ENCODE results near the gene LMOD3. TPM values are rescaled to one million over a fixed set of nuclear protein-coding genes. Genes with fewer than 3 reads are reported as not detected.

The LMOD3 gene
- total RNA-seq, 1 donor from 2014 or later: not detected

DNA sequence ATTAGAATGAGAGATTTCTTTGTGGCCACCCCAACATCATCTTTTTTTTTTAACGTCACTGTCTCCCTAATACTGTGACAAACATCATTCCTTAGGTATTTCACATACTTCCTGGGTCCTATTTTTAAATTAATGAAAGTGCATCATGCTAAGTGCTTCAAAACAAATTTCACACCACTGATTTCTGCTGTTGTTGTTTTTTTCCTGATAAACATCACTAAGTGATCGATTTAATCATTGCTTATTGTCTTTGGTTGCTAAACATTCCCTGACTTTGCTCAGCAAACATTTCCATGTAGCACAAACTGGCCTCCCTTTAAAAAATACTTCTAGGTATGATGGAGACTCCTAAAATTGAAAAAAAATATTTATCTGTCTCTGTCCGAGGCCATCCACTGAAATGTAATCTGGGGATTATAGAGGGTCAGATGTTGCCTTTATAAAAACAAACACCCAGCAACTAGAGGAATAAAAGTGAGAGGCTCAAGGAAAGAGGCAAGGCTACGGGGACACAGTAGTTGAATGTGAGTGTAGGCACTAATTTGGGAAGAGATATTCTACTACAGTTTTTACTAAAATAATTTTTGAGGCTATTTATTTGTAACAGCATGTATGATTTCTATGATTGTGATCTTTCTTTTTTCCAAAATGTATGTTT is 20.5 kb upstream of the LMOD3 start:
- H3K9me3 Mint-ChIP-seq: no peaks in the 10 kb centered on the region
- DNase-seq (ENCODE audit: low spot score): no peak
- H3K4me1 Mint-ChIP-seq (ENCODE audit: low read depth): no peaks in the 10 kb centered on the region
- no peak overlapping the region for H3K27ac Mint-ChIP-seq
- no peaks in the 10 kb centered on the region for H3K36me3 Mint-ChIP-seq (ENCODE audit: low read depth)
- intact Hi-C loops (cut with micrococcal nuclease): no loop called here
- H3K27me3 Mint-ChIP-seq (ENCODE audit: insufficient read depth): peaks cover 26% of the 10 kb centered on the region
- no peak overlapping the region for H3K4me3 Mint-ChIP-seq

DNA sequence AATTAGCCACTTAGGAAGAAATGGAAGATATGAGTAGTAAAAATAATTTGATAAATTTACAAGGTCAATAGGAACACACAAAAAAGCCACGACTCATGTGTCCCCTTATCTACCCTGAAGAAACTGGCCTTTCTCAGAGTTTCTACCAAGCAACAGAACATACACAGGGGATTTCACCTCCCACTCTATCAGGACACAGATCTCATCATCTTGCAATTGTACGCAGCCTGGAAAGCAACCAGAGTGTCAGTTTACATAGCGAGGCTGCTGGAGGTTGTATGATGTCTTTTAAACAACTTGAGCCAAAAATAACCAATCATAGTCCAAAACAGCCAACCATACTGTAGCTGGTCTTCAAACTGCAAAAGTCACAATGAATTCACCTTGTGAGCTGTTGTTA is 19.7 kb upstream of the LMOD3 start:
- Mint-ChIP-seq H3K4me3 (no peak overlapping the region), H3K27me3 (ENCODE audit: insufficient read depth) (peaks cover 31% of the 10 kb centered on the region), H3K36me3 (ENCODE audit: low read depth) (no peaks in the 10 kb centered on the region), H3K9me3 (no peaks in the 10 kb centered on the region), H3K4me1 (ENCODE audit: low read depth) (no peaks in the 10 kb centered on the region), H3K27ac (no peak overlapping the region)
- intact Hi-C loops (cut with micrococcal nuclease): no loop called here
- DNase-seq (ENCODE audit: low spot score): no peak

DNA sequence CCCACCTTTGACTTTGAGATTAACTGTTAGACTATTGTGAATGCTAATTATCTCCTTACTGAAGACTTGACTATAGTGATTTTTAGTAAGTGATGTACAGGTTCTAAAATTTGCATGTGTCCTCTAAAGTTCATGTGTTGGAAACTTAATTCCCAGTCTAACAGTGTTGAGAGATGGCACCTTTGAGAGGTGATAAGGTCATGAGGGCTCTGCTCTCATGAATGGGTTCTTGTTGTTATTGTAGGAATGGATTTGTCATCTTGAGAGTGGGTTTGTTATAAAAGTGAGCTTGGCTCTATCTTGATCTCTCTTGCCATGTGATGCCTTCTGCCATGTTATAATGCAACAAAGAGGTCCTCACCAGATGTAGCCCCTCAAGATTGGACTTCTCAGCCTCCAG is 18.9 kb upstream of the LMOD3 start:
- Mint-ChIP-seq H3K4me3 (no peak overlapping the region), H3K27ac (no peak overlapping the region), H3K9me3 (no peaks in the 10 kb centered on the region), H3K36me3 (ENCODE audit: low read depth) (no peaks in the 10 kb centered on the region), H3K27me3 (ENCODE audit: insufficient read depth) (peaks cover 34% of the 10 kb centered on the region), H3K4me1 (ENCODE audit: low read depth) (no peaks in the 10 kb centered on the region)
- intact Hi-C loops (cut with micrococcal nuclease): no loop called here
- no peak for DNase-seq (ENCODE audit: low spot score)

DNA sequence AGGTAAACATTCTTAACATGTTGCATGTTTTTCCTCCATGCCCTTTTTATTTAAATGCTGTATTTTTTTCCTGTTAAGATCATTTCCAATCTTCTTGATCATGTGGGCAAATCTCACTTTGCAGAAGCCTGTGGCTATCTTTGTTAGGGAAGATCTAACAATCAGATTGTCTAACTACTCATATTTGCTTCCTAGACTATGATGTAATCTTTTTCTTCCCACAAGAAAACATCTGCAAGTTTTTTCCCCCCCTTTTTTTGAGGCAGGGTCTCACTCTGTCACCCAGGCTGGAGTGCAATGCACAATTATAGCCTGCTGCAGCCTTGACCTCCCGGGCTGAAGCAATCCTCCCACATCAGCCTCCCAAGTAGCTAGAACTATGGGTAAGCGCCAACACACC is 15.0 kb upstream of the LMOD3 start:
- Mint-ChIP-seq H3K27me3 (ENCODE audit: insufficient read depth) (peaks cover 35% of the 10 kb centered on the region), H3K9me3 (no peaks in the 10 kb centered on the region), H3K4me3 (no peak overlapping the region), H3K4me1 (ENCODE audit: low read depth) (no peaks in the 10 kb centered on the region), H3K27ac (no peak overlapping the region), H3K36me3 (ENCODE audit: low read depth) (no peaks in the 10 kb centered on the region)
- no peak for DNase-seq (ENCODE audit: low spot score)
- intact Hi-C loops (cut with micrococcal nuclease): no loop called here

DNA sequence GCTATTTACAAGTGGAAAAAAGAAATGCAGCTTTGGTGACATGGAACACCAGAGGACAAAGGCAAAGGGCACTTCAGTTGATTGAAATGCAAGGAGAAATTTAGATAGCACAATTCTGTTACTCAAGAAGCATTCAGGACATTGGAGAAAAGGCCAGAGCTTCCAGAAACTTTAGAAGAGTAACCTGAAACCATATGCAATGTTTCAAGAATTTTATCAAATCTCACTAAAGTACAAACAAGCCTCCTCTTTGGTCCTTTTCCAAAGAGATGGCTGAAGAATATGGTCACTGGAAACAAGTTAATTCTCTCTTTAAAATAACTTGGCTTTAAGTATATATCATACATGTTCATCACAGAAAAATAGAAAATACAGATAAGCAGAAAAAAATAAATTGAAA is 14.6 kb upstream of the LMOD3 start:
- peaks cover 32% of the 10 kb centered on the region for H3K27me3 Mint-ChIP-seq (ENCODE audit: insufficient read depth)
- H3K9me3 Mint-ChIP-seq: no peaks in the 10 kb centered on the region
- intact Hi-C loops (cut with micrococcal nuclease): no loop called here
- H3K4me3 Mint-ChIP-seq: no peak overlapping the region
- no peak overlapping the region for H3K27ac Mint-ChIP-seq
- no peak for DNase-seq (ENCODE audit: low spot score)
- no peaks in the 10 kb centered on the region for H3K4me1 Mint-ChIP-seq (ENCODE audit: low read depth)
- no peaks in the 10 kb centered on the region for H3K36me3 Mint-ChIP-seq (ENCODE audit: low read depth)

DNA sequence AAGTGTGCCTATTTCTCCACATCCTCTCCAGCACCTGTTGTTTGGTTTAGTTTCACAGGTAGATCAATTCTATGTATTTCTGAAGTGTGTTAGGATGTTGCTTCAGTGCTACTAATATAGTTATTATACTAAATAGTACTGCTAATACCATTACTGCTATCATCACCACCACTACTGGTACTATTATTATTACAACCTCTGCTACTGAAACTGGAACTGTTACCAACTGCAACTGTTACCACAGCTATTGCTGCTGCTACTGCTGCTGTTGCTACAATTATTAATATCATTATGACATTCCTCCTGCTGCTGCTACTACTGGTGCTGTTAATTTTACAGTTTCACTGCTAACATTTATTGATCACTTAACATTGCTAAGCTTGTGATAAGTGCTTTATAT is 8.3 kb upstream of the LMOD3 start:
- intact Hi-C loops (cut with micrococcal nuclease): no loop called here
- H3K27me3 Mint-ChIP-seq (ENCODE audit: insufficient read depth): peaks cover under 1% of the 10 kb centered on the region
- H3K36me3 Mint-ChIP-seq (ENCODE audit: low read depth): peaks cover 1% of the 10 kb centered on the region
- no peaks in the 10 kb centered on the region for H3K9me3 Mint-ChIP-seq
- no peak overlapping the region for H3K27ac Mint-ChIP-seq
- no peaks in the 10 kb centered on the region for H3K4me1 Mint-ChIP-seq (ENCODE audit: low read depth)
- DNase-seq (ENCODE audit: low spot score): no peak
- no peak overlapping the region for H3K4me3 Mint-ChIP-seq

DNA sequence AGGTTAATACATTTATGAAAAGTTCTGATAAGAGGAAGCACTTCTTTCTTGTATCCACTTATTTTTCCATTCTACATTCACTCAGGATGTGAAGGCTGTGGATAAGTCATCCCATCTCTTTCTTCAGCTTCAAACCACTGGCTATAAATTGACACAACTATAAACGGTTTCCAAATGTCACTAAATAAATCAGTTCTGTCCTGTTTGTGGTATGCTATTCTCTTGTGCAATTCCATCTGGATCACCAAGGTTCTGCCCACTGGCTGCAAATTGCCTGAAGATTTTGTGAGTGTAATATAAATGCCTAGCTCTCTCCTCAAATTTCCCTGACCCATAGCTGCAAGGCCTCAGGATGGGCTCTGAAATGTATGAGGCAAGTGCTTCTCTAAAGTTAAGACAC is 7.1 kb upstream of the LMOD3 start:
- intact Hi-C loops (cut with micrococcal nuclease): no loop called here
- no peak for DNase-seq (ENCODE audit: low spot score)
- Mint-ChIP-seq H3K9me3 (no peaks in the 10 kb centered on the region), H3K4me1 (ENCODE audit: low read depth) (no peaks in the 10 kb centered on the region), H3K36me3 (ENCODE audit: low read depth) (peaks cover 1% of the 10 kb centered on the region), H3K4me3 (no peak overlapping the region), H3K27ac (no peak overlapping the region), H3K27me3 (ENCODE audit: insufficient read depth) (no peaks in the 10 kb centered on the region)

DNA sequence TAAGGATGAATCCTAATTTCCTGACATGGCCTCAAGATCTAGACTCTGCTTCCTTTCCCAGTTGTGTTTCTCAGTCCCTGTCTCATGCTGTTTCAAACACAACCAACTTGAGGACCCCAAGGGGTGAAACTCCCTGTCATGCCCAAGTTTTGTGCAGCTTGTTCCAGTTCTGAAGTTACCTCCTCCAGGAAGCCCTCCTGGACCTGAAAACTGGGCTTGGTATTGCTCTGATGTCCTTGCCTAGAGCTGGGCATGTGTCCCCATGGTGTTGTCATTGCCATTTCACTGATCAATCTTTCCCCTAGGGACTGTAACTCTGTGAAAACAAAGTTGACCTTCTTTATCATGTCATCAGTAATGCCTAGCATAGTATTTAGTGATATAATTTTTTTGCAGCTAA is 6.1 kb upstream of the LMOD3 start:
- no peaks in the 10 kb centered on the region for H3K9me3 Mint-ChIP-seq
- peaks cover 4% of the 10 kb centered on the region for H3K27me3 Mint-ChIP-seq (ENCODE audit: insufficient read depth)
- DNase-seq (ENCODE audit: low spot score): no peak
- peaks cover 1% of the 10 kb centered on the region for H3K36me3 Mint-ChIP-seq (ENCODE audit: low read depth)
- H3K4me3 Mint-ChIP-seq: no peak overlapping the region
- intact Hi-C loops (cut with micrococcal nuclease): no loop called here
- H3K27ac Mint-ChIP-seq: no peak overlapping the region
- no peaks in the 10 kb centered on the region for H3K4me1 Mint-ChIP-seq (ENCODE audit: low read depth)

DNA sequence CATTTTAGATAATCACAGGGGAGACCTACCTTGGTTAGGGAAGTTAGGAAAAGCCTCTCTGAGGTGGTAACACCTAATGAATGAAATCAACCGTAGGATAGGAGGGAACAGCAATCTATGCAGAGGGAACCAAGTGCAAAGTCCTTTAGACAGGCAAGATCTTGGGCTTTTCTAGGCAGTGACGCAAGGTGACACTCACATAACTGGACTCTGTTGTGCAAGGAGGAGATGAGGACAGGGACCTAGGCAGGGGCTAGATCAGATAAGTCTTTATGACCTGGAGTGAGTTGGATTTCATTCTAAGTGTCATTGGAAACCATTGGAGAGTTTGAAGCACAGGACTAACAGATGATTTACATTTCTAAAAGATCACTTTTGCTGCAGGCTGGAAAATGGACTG is 4.6 kb upstream of the LMOD3 start:
- intact Hi-C loops (cut with micrococcal nuclease): no loop called here
- no peak overlapping the region for H3K27ac Mint-ChIP-seq
- peaks cover 1% of the 10 kb centered on the region for H3K36me3 Mint-ChIP-seq (ENCODE audit: low read depth)
- no peaks in the 10 kb centered on the region for H3K9me3 Mint-ChIP-seq
- no peak overlapping the region for H3K4me3 Mint-ChIP-seq
- no peak for DNase-seq (ENCODE audit: low spot score)
- H3K27me3 Mint-ChIP-seq (ENCODE audit: insufficient read depth): peaks cover 4% of the 10 kb centered on the region
- H3K4me1 Mint-ChIP-seq (ENCODE audit: low read depth): no peaks in the 10 kb centered on the region

DNA sequence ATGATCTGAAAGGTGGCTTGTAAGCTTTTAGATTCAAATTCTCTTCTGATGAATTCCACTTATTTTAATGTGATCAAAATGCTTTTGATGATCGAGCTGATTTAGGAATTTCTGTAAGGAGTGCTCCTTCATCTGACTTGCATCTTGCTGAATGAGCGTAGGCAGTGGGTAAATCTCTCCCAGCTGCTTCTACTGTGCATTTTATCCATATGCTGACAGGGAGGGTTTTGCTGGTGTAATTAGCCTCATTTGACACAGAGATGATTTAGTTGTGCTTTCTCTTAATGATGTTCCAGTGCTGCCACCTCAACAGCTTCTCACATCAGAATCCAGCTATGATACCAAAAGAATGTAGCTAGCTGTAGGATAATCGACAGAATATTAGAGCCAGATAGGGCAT is 3.8 kb upstream of the LMOD3 start:
- peaks cover under 1% of the 10 kb centered on the region for H3K4me1 Mint-ChIP-seq (ENCODE audit: low read depth)
- intact Hi-C loops (cut with micrococcal nuclease): no loop called here
- H3K4me3 Mint-ChIP-seq: no peak overlapping the region
- H3K9me3 Mint-ChIP-seq: no peaks in the 10 kb centered on the region
- no peak for DNase-seq (ENCODE audit: low spot score)
- peaks cover 7% of the 10 kb centered on the region for H3K27me3 Mint-ChIP-seq (ENCODE audit: insufficient read depth)
- no peaks in the 10 kb centered on the region for H3K36me3 Mint-ChIP-seq (ENCODE audit: low read depth)
- H3K27ac Mint-ChIP-seq: no peak overlapping the region

DNA sequence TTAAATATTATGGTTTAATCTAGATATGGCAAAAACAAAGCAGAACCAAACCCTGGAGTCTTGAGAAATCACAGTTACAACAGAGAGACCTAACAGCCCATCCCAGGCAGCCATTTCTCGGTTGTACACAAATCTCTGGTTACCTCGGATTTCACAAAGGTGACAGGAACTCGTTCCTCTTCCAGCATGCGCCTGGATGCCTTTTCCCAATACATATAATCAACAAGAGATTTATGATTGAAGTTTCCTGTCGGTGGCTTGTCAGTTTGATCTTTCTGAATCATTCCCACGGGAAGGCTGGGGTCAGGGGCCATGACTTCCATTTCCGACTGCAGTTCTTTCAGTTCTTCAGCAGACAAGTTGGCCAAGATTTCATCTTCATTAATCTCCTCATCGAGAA is 445 bp downstream of the LMOD3 start:
- intact Hi-C loops (cut with micrococcal nuclease): loop anchor here (1.0 to 5.0 kb wide), 6 partner anchors 39 to 825 kb away; no protein-coding TSS in a partner anchor
- Mint-ChIP-seq H3K4me3 (no peak overlapping the region), H3K4me1 (ENCODE audit: low read depth) (peaks cover 7% of the 10 kb centered on the region), H3K27ac (no peak overlapping the region), H3K36me3 (ENCODE audit: low read depth) (no peaks in the 10 kb centered on the region), H3K27me3 (ENCODE audit: insufficient read depth) (peaks cover 7% of the 10 kb centered on the region), H3K9me3 (no peaks in the 10 kb centered on the region)
- no peak for DNase-seq (ENCODE audit: low spot score)

DNA sequence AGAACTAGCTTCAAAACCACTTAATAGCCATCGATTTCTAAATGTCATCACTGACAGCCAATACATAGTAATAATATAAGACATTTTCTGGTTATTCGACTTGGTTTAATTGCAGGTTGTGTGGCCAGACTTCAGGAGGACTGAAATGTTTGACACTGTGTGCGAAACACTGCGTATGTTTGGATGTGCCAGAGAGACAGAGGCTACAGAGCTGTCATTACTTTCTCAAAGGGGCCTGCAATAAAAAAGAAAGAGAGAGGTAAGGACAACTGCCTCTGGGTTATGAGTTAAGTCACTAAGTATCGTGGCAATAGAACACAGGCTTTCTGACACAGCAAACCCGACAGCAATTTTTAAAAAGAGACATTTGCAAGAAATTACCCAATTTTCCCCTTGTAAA is 882 bp downstream of the LMOD3 start:
- intact Hi-C loops (cut with micrococcal nuclease): loop anchor here (1.0 to 5.0 kb wide), 6 partner anchors 40 to 826 kb away; no protein-coding TSS in a partner anchor
- H3K36me3 Mint-ChIP-seq (ENCODE audit: low read depth): no peaks in the 10 kb centered on the region
- no peak overlapping the region for H3K4me3 Mint-ChIP-seq
- H3K4me1 Mint-ChIP-seq (ENCODE audit: low read depth): peaks cover 7% of the 10 kb centered on the region
- no peak overlapping the region for H3K27ac Mint-ChIP-seq
- H3K27me3 Mint-ChIP-seq (ENCODE audit: insufficient read depth): peaks cover 7% of the 10 kb centered on the region
- DNase-seq (ENCODE audit: low spot score): no peak
- no peaks in the 10 kb centered on the region for H3K9me3 Mint-ChIP-seq

DNA sequence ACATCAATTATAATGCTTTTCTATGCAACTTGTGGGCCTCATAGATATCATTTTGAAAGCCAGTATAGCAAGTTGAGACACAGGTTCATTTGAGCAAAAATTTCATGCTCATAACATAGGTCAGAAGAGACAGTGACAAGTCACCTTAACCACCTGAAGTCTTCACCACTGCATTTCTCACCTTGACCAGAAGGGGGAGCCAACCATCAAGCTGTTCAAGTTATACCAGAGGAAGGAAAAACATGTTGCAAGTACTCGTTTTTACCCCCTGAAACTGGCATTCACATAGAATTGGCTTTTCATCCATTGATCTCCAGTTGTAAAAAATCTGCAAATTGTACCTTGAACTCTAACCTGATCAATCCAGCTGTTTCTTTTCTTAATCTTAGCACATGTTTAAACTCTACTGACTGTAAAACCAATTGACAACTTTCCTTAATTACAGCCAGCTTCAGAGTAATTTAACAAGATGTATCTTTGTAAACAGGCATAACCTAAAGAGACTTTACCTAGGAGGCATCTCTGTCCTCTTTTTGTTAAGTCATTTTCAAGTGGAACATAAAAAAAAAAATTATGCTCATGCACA is 1.4 kb downstream of the LMOD3 start:
- Mint-ChIP-seq H3K4me3 (no peak overlapping the region), H3K27ac (no peak overlapping the region), H3K9me3 (no peaks in the 10 kb centered on the region), H3K36me3 (ENCODE audit: low read depth) (no peaks in the 10 kb centered on the region), H3K4me1 (ENCODE audit: low read depth) (peaks cover 7% of the 10 kb centered on the region), H3K27me3 (ENCODE audit: insufficient read depth) (peaks cover 7% of the 10 kb centered on the region)
- DNase-seq (ENCODE audit: low spot score): peak; percentile 71
- intact Hi-C loops (cut with micrococcal nuclease): loop anchor here (1.0 to 5.0 kb wide), 6 partner anchors 40 to 826 kb away; no protein-coding TSS in a partner anchor
